SK-N-SH treated with all-trans-retinoic acid at 6 μM for 48 hours (cell line): ENCODE data around the gene CTXN2.

Experiments used
- ATAC-seq: fragments of 200-7000 bp; cut with Tn5 transposase; 3 replicates; pipeline ENCODE4 v1.9.1; 2020; ENCODE audit warnings: mild to moderate bottlenecking, moderate library complexity
- ARNTL ChIP-seq: fragments of 450-650 bp; formaldehyde crosslinking; IDR thresholded peaks from 2 replicates; pipeline ENCODE4 v1.5.0; 2020; ENCODE audit warnings: low read depth, mild to moderate bottlenecking, moderate library complexity, borderline replicate concordance
- CREB5 ChIP-seq: fragments of 250-450 bp; sonication (Bioruptor Pico); IDR thresholded peaks from 2 replicates; pipeline ENCODE4 v1.5.1; 2020; ENCODE audit warnings: low read depth, mild to moderate bottlenecking, moderate library complexity
- CSDC2 ChIP-seq: fragments of 250-450 bp; sonication (Bioruptor Pico); IDR thresholded peaks from 2 replicates; pipeline ENCODE4 v1.5.0; 2020; ENCODE audit warnings: mild to moderate bottlenecking, moderate library complexity
- CSRNP3 ChIP-seq: fragments of 250-450 bp; sonication (Bioruptor Pico); IDR thresholded peaks from 2 replicates; pipeline ENCODE4 v1.5.1; 2021; ENCODE audit warnings: mild to moderate bottlenecking, moderate library complexity
- GLIS3 ChIP-seq: fragments of 250-450 bp; sonication (Bioruptor Pico); IDR thresholded peaks from 2 replicates; pipeline ENCODE4 v1.5.0; 2020; ENCODE audit warnings: mild to moderate bottlenecking, moderate library complexity
- ISL1 ChIP-seq: fragments of 250-450 bp; sonication (Bioruptor Pico); IDR thresholded peaks from 2 replicates; pipeline ENCODE4 v2.1.2; 2022; ENCODE audit warnings: mild to moderate bottlenecking, moderate library complexity
- PATZ1 ChIP-seq: fragments of 250-450 bp; sonication (Bioruptor Pico); IDR thresholded peaks from 2 replicates; pipeline ENCODE4 v1.8.0; 2020; ENCODE audit warnings: mild to moderate bottlenecking, moderate library complexity, borderline replicate concordance
- PPARA ChIP-seq: fragments of 250-450 bp; sonication (Bioruptor Pico); IDR thresholded peaks from 2 replicates; pipeline ENCODE4 v1.5.0; 2020; ENCODE audit warnings: mild to moderate bottlenecking, borderline replicate concordance
- RARB ChIP-seq: fragments of 250-450 bp; sonication (Bioruptor Pico); IDR thresholded peaks from 2 replicates; pipeline ENCODE4 v1.8.0; 2021; ENCODE audit warnings: mild to moderate bottlenecking, moderate library complexity
- SNAI2 ChIP-seq: fragments of 250-450 bp; sonication (Bioruptor Pico); IDR thresholded peaks from 2 replicates; pipeline ENCODE4 v1.5.0; 2020; ENCODE audit warnings: mild to moderate bottlenecking, moderate library complexity
- TCF4 ChIP-seq: fragments of 250-450 bp; sonication (Bioruptor Pico); IDR thresholded peaks from 2 replicates; pipeline ENCODE4 v1.8.0; 2021; ENCODE audit warnings: mild to moderate bottlenecking, moderate library complexity, borderline replicate concordance
- TOX ChIP-seq: fragments of 250-450 bp; sonication (Bioruptor Pico); IDR thresholded peaks from 2 replicates; pipeline ENCODE4 v1.8.0; 2021; ENCODE audit warnings: mild to moderate bottlenecking, moderate library complexity, borderline replicate concordance
- ZC3H10 ChIP-seq: fragments of 250-450 bp; sonication (Bioruptor Pico); IDR thresholded peaks from 2 replicates; pipeline ENCODE4 v1.5.1; 2021; ENCODE audit warnings: mild to moderate bottlenecking, moderate library complexity
- ZFP3 ChIP-seq: fragments of 250-450 bp; sonication (Bioruptor Pico); IDR thresholded peaks from 2 replicates; pipeline ENCODE4 v1.5.0; 2020; ENCODE audit warnings: mild to moderate bottlenecking, moderate library complexity
- ZFP30 ChIP-seq: fragments of 450-650 bp; formaldehyde crosslinking; IDR thresholded peaks from 2 replicates; pipeline ENCODE4 v1.5.0; 2022; ENCODE audit warnings: mild to moderate bottlenecking, moderate library complexity
- ZNF70 ChIP-seq: fragments of 450-650 bp; formaldehyde crosslinking; IDR thresholded peaks from 2 replicates; pipeline ENCODE4 v1.5.0; 2020; ENCODE audit warnings: mild to moderate bottlenecking, moderate library complexity
- ZNF8 ChIP-seq: fragments of 450-650 bp; formaldehyde crosslinking; IDR thresholded peaks from 2 replicates; pipeline ENCODE4 v1.5.0; 2020; ENCODE audit warnings: mild to moderate bottlenecking, moderate library complexity

The CTXN2 gene

GRCh38 chr15:48191574-48192225, at the start of gene CTXN2:
Gene CTXN2 (plus strand): TSS chr15:48191665. CDS start chr15:48201301, 9,636 bp downstream.
- peak; percentile 40 for ATAC-seq
- TF ChIP-seq ARNTL (no peak), TOX (CRISPR knock-in tag) (no peak), CREB5 (CRISPR knock-in tag) (no peak), ZNF70 (CRISPR knock-in tag) (no peak)

GRCh38 chr15:48143856-48144255, 47.6 kb upstream of the CTXN2 start:
- TF ChIP-seq PATZ1 = no peak
- peak; percentile 28; the same call in 1 of the 2 replicates for TF ChIP-seq ISL1
- TF ChIP-seq, all 23 proteins: peak for 1
- peak; percentile 76 for ATAC-seq

- ATAC-seq = no peak; the same call in 2 of the 3 replicates
- TF ChIP-seq ISL1 = peak; percentile 13; the same call in 1 of the 2 replicates
- no peak for TF ChIP-seq RARB
- no peak for TF ChIP-seq ZFP3 (CRISPR knock-in tag)
- TF ChIP-seq, all 23 proteins: peak for 1
These were observed 46.6 kb upstream of the CTXN2 start for GRCh38 chr15:48144889-48145288.

- TF ChIP-seq ZFP3 (CRISPR knock-in tag) (no peak), ZFP30 (CRISPR knock-in tag) (no peak), TCF4 (CRISPR knock-in tag) (no peak), PATZ1 (no peak), ISL1 (no peak)
- no peak for ATAC-seq
These were observed 45.5 kb upstream of the CTXN2 start for GRCh38 chr15:48145923-48146322.

GRCh38 chr15:48147358-48147757, 44.1 kb upstream of the CTXN2 start:
- ATAC-seq = no peak
- TF ChIP-seq ZNF8 (CRISPR knock-in tag) (no peak), SNAI2 (CRISPR knock-in tag) (no peak), ZFP3 (CRISPR knock-in tag) (no peak), CSDC2 (CRISPR knock-in tag) (no peak), ZC3H10 (CRISPR knock-in tag) (no peak), ZNF70 (CRISPR knock-in tag) (no peak), CSRNP3 (CRISPR knock-in tag) (no peak), ARNTL (no peak), PATZ1 (no peak), GLIS3 (CRISPR knock-in tag) (no peak), PPARA (CRISPR knock-in tag) (no peak), TCF4 (CRISPR knock-in tag) (no peak), TOX (CRISPR knock-in tag) (no peak), CREB5 (CRISPR knock-in tag) (no peak)
- TF ChIP-seq, all 23 proteins: peak for 0
